GM23248 (cell line): ENCODE results near the gene SCNM1. TPM values are rescaled to one million over a fixed set of nuclear protein-coding genes. Genes with fewer than 3 reads are reported as not detected.

Experiments used
- DNase-seq: peaks from one replicate; pipeline ENCODE4 v3.0.0-alpha.2; 2015
- H2AFZ ChIP-seq: fragments of 200-600 bp; sonication (generic); 2 replicates; pipeline ENCODE4 v1.6.1; 2016; ENCODE audit warnings: antibody characterized with exemption
- H3F3A ChIP-seq: fragments of 200-600 bp; sonication (generic); 2 replicates; pipeline ENCODE4 v1.6.1; 2016; ENCODE audit warnings: mild to moderate bottlenecking, antibody characterized with exemption, mixed run types; ENCODE audit not compliant: insufficient read depth
- H3K27ac ChIP-seq: fragments of 200-600 bp; sonication (generic); 2 replicates; pipeline ENCODE4 v1.5.1; 2016; ENCODE audit warnings: mild to moderate bottlenecking
- H3K27me3 ChIP-seq: fragments of 200-600 bp; sonication (generic); replicated peaks from 2 replicates; pipeline ENCODE4 v1.6.1; 2016; ENCODE audit warnings: mild to moderate bottlenecking; ENCODE audit not compliant: insufficient read depth
- H3K36me3 ChIP-seq: fragments of 200-600 bp; sonication (generic); 2 replicates; pipeline ENCODE4 v1.6.1; 2016; ENCODE audit warnings: low read depth, mild to moderate bottlenecking
- H3K4me1 ChIP-seq: fragments of 200-600 bp; sonication (generic); 2 replicates; pipeline ENCODE4 v1.6.1; 2016; ENCODE audit warnings: mild to moderate bottlenecking; ENCODE audit not compliant: insufficient read depth
- H3K4me2 ChIP-seq: fragments of 200-600 bp; sonication (generic); one replicate; pipeline ENCODE4 v1.6.1; 2016; ENCODE audit warnings: mild to moderate bottlenecking; ENCODE audit not compliant: unreplicated experiment
- H3K4me3 ChIP-seq: fragments of 200-600 bp; sonication (generic); 2 replicates; pipeline ENCODE4 v1.5.1; 2016; ENCODE audit warnings: mild to moderate bottlenecking
- H3K79me2 ChIP-seq: fragments of 200-600 bp; sonication (generic); 2 replicates; pipeline ENCODE4 v1.6.1; 2016; ENCODE audit warnings: mild to moderate bottlenecking; ENCODE audit not compliant: insufficient read depth
- H3K9ac ChIP-seq: fragments of 200-600 bp; sonication (generic); 2 replicates; pipeline ENCODE4 v1.6.1; 2016; ENCODE audit warnings: mild to moderate bottlenecking
- H3K9me2 ChIP-seq: fragments of 200-600 bp; sonication (generic); 2 replicates; pipeline ENCODE4 v1.6.1; 2016; ENCODE audit warnings: mixed run types, mild to moderate bottlenecking, moderate library complexity; ENCODE audit not compliant: insufficient read depth
- H3K9me3 ChIP-seq: fragments of 200-600 bp; sonication (generic); one replicate; pipeline ENCODE4 v1.6.1; 2017; ENCODE audit warnings: low read depth
- H4K20me1 ChIP-seq: fragments of 200-600 bp; sonication (generic); 2 replicates; pipeline ENCODE4 v1.6.0; 2016; ENCODE audit not compliant: insufficient read depth
- EZH2 ChIP-seq: fragments of 200-600 bp; sonication (generic); IDR thresholded peaks from 2 replicates; pipeline ENCODE4 v1.6.1; 2018; ENCODE audit warnings: antibody characterized with exemption, mild to moderate bottlenecking; ENCODE audit not compliant: insufficient read depth, poor library complexity, severe bottlenecking
- EZH2phosphoT487 ChIP-seq: fragments of 200-600 bp; sonication (generic); IDR thresholded peaks from 2 replicates; pipeline ENCODE4 v1.6.1; 2018; ENCODE audit warnings: antibody characterized with exemption, moderate library complexity, mild to moderate bottlenecking, low read depth; ENCODE audit not compliant: insufficient read depth
- WGBS, 2 experiments: methylation state at CpG; one replicate each; pipeline ENCODE4 v1.1.6; 2015 to 2017; ENCODE audit warnings: low lambda C conversion rate in 2 of 2, low coverage in 1 of 2; ENCODE audit errors: missing lambda C conversion rate in 2 of 2; 5-methylcytosine and 5-hydroxymethylcytosine counted together
- in situ Hi-C: fragments of 300-500 bp; cut with MboI; formaldehyde crosslinking; loops from 2 replicates; pipeline ENCODE4 v1.15.0; 2020
- polyA plus RNA-seq: library from polyadenylated mRNA; unstranded; fragments of >200 nt; fragmentation: Nextera tagmentation; extraction: Ambion mirVana; gene quantifications from 2 replicates; pipeline ENCODE4 v1.2.1, GENCODE V29; 2016
- total RNA-seq: library from RNA; depleted of rRNA; stranded (reverse); fragments of >200 nt; shearing (Covaris generic); gene quantifications from 2 replicates; pipeline ENCODE4 v1.2.3, GENCODE V29; 2014

The SCNM1 gene
- total and polyA plus RNA-seq, 2 experiments from 2014 or later = 35.2 to 77.4 TPM

GRCh38 chr1:151134991-151135390, 31.0 kb upstream of the SCNM1 start:
- Histone ChIP-seq H3K79me2 (no peaks in the 10 kb centered on the region), H3K27me3 (no peaks in the 10 kb centered on the region), H3K4me2 (no peak overlapping the region), H3K9ac (no peak overlapping the region), H3K4me3 (no peak overlapping the region), H3K9me3 (no peaks in the 10 kb centered on the region), H3K4me1 (no peaks in the 10 kb centered on the region), H3K27ac (no peak overlapping the region), H3F3A (peaks cover 6% of the 10 kb centered on the region; the same call in 1 of the 2 replicates), H2AFZ (no peak overlapping the region), H3K36me3 (no peaks in the 10 kb centered on the region), H3K9me2 (no peaks in the 10 kb centered on the region), H4K20me1 (no peaks in the 10 kb centered on the region)
- DNase-seq = no peak
- in situ Hi-C loops = no loop called here
- WGBS, 2 experiments = 88 to 89% methylated on average over 7 of the region's 7 CpGs
- TF ChIP-seq EZH2phosphoT487 (no peak), EZH2 (no peak)

GRCh38 chr1:151135433-151136385, 30.2 kb upstream of the SCNM1 start:
- Histone ChIP-seq H4K20me1 (no peaks in the 10 kb centered on the region), H3K9me3 (no peaks in the 10 kb centered on the region), H3K27ac (no peak overlapping the region), H3K4me2 (no peak overlapping the region), H3K9me2 (no peaks in the 10 kb centered on the region), H3K9ac (no peak overlapping the region), H3K4me3 (no peak overlapping the region), H2AFZ (no peak overlapping the region), H3K4me1 (no peaks in the 10 kb centered on the region), H3K27me3 (no peaks in the 10 kb centered on the region), H3F3A (no peaks in the 10 kb centered on the region), H3K79me2 (no peaks in the 10 kb centered on the region), H3K36me3 (no peaks in the 10 kb centered on the region)
- no peak for DNase-seq
- 80% methylated on average over 12 of the region's 12 CpGs for WGBS, 2 experiments
- in situ Hi-C loops = no loop called here
- no peak for TF ChIP-seq EZH2phosphoT487
- no peak for TF ChIP-seq EZH2

- Histone ChIP-seq H4K20me1 (no peaks in the 10 kb centered on the region), H2AFZ (no peak overlapping the region), H3K79me2 (no peaks in the 10 kb centered on the region), H3K4me2 (no peak overlapping the region), H3K4me1 (no peaks in the 10 kb centered on the region), H3K9me3 (no peaks in the 10 kb centered on the region), H3K9me2 (no peaks in the 10 kb centered on the region), H3K4me3 (no peak overlapping the region), H3K27ac (no peak overlapping the region), H3K27me3 (no peaks in the 10 kb centered on the region), H3K9ac (no peak overlapping the region), H3K36me3 (no peaks in the 10 kb centered on the region), H3F3A (no peaks in the 10 kb centered on the region)
- no peak for DNase-seq
- 92 to 99% methylated on average over 7 of the region's 7 CpGs for WGBS, 2 experiments
- TF ChIP-seq EZH2phosphoT487 (no peak), EZH2 (no peak)
- in situ Hi-C loops = no loop called here
These were observed 28.2 kb upstream of the SCNM1 start for GRCh38 chr1:151137789-151138188.

- in situ Hi-C loops = no loop called here
- DNase-seq = no peak
These were observed 23.4 kb upstream of the SCNM1 start for GRCh38 chr1:151142411-151143056.

More at GRCh38 chr1:151142411-151143056, 23.4 kb upstream of the SCNM1 start:
- Histone ChIP-seq H3K9me3 (no peaks in the 10 kb centered on the region), H3K27ac (no peak overlapping the region), H3K27me3 (no peaks in the 10 kb centered on the region), H2AFZ (no peak overlapping the region), H3K79me2 (no peaks in the 10 kb centered on the region), H3K9ac (no peak overlapping the region), H4K20me1 (no peaks in the 10 kb centered on the region), H3K9me2 (no peaks in the 10 kb centered on the region), H3K4me1 (0 out of 2 replicates have a peak, but pooled peaks cover 6% of the 10 kb centered on the region), H3K4me2 (no peak overlapping the region), H3K36me3 (no peaks in the 10 kb centered on the region), H3K4me3 (no peak overlapping the region), H3F3A (peaks cover 2% of the 10 kb centered on the region; the same call in 1 of the 2 replicates)
- TF ChIP-seq EZH2phosphoT487 (no peak), EZH2 (no peak)
- whole genome bisulfite sequencing, 2 experiments = 60 to 65% methylated on average over 1 to 5 of the region's 5 CpGs
